ENCODE results near the gene CTNS.

Gene CTNS

GRCh38 chr17:3708366-3708765 lies 71.8 kb downstream of the CTNS start:
- H3K4me3 ChIP-seq (ENCODE audit: low read length) = no peak overlapping the region
- DNase-seq (ENCODE audit: low read depth) = no peak
- TF ChIP-seq CTCF (IDR thresholded peaks at IDR 0.05; ENCODE audit: insufficient read depth, low read depth, low read length, missing control alignments) = no peak

GRCh38 chr17:3710951-3711383 lies 74.4 kb downstream of the CTNS start:
- no peak for TF ChIP-seq CTCF (IDR thresholded peaks at IDR 0.05; ENCODE audit: insufficient read depth, low read depth, low read length, missing control alignments)
- peak; percentile 55 for DNase-seq (ENCODE audit: low read depth)
- H3K4me3 ChIP-seq (ENCODE audit: low read length) = no peak overlapping the region

Data from epithelial cell of esophagus (primary cell).